ENCODE data around the gene BCL2. TPM values are rescaled to one million over a fixed set of nuclear protein-coding genes. Genes with fewer than 3 reads are reported as not detected.

The BCL2 gene
- total RNA-seq, 1 experiment from 2014 or later = 2.6 TPM

DNA sequence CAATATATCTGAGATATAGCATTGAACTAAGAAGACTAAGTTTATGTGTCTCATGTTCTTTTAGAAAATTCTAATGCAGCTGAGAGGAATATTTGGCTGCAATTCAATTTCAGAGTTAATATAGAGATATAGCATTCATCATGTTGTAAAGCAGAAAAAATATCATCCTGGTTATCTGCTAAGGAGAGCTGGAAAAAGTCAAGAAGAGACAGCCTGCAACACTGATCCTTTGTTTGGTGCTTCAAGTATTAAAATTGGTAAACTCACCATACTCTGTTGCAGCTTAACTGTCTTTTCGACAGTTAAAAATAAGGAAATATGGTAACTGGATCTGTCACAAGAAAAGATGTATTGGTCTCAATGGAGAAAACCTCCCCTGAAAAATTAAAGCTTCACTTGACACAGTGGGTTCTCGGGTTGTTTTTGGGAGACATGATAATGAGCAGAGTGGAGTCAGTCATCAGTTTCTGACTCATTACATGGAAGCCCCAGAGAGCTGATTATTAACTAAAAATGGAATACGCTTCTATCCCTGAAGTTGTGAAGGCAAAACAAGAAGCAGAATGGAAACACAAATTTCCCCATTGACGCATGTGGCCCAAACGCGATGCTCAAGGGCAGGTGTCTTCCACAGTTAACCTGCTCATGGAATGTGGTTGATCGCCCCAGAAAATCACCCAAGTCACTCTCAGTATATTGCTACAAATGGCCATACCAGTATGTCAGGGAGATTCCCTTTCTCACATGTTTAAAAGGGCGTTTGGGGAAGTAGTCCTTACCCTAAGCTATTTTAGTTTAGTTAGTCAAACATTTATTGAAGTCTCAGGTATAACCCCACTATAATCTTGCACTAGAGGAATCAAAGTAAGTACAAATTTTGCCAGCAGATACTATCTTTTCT is 8.2 kb downstream of the BCL2 start (continued):
- TF ChIP-seq FOXK1 (CRISPR knock-in tag; IDR thresholded peaks at IDR 0.05) (no peak), NR1H2 (CRISPR knock-in tag; IDR thresholded peaks at IDR 0.05) (no peak), ZNF416 (CRISPR knock-in tag; IDR thresholded peaks at IDR 0.05) (no peak), GABPB1 (CRISPR knock-in tag; IDR thresholded peaks at IDR 0.05) (no peak)
- TF ChIP-seq, protein P1, sequence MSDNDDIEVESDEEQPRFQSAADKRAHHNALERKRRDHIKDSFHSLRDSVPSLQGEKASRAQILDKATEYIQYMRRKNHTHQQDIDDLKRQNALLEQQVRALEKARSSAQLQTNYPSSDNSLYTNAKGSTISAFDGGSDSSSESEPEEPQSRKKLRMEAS (CRISPR knock-in tag; IDR thresholded peaks at IDR 0.05) = no peak
- TF ChIP-seq, protein P2, sequence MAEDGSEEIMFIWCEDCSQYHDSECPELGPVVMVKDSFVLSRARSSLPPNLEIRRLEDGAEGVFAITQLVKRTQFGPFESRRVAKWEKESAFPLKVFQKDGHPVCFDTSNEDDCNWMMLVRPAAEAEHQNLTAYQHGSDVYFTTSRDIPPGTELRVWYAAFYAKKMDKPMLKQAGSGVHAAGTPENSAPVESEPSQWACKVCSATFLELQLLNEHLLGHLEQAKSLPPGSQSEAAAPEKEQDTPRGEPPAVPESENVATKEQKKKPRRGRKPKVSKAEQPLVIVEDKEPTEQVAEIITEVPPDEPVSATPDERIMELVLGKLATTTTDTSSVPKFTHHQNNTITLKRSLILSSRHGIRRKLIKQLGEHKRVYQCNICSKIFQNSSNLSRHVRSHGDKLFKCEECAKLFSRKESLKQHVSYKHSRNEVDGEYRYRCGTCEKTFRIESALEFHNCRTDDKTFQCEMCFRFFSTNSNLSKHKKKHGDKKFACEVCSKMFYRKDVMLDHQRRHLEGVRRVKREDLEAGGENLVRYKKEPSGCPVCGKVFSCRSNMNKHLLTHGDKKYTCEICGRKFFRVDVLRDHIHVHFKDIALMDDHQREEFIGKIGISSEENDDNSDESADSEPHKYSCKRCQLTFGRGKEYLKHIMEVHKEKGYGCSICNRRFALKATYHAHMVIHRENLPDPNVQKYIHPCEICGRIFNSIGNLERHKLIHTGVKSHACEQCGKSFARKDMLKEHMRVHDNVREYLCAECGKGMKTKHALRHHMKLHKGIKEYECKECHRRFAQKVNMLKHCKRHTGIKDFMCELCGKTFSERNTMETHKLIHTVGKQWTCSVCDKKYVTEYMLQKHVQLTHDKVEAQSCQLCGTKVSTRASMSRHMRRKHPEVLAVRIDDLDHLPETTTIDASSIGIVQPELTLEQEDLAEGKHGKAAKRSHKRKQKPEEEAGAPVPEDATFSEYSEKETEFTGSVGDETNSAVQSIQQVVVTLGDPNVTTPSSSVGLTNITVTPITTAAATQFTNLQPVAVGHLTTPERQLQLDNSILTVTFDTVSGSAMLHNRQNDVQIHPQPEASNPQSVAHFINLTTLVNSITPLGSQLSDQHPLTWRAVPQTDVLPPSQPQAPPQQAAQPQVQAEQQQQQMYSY (CRISPR knock-in tag; IDR thresholded peaks at IDR 0.05) = no peak

GRCh38 chr18:63309422-63309821 is 10.1 kb downstream of the BCL2 start:
- CTCF ChIA-PET = no interaction called here
- H3K27me3 Mint-ChIP-seq (ENCODE audit: low read depth) = no peaks in the 10 kb centered on the region; the same call in 1 of the 2 replicates
- H3K27ac Mint-ChIP-seq = no peak overlapping the region
- H3K4me1 Mint-ChIP-seq = no peaks in the 10 kb centered on the region
- no peaks in the 10 kb centered on the region for H3K9me3 Mint-ChIP-seq
- POLR2A ChIA-PET = no interaction called here
- DNase-seq (ENCODE audit: low spot score) (no peak), ATAC-seq (no peak)
- H3K36me3 Mint-ChIP-seq = no peaks in the 10 kb centered on the region
- no peak overlapping the region for H3K4me3 Mint-ChIP-seq
- TF ChIP-seq USF1 (CRISPR knock-in tag; IDR thresholded peaks at IDR 0.05) (no peak), NFATC4 (CRISPR knock-in tag; IDR thresholded peaks at IDR 0.05) (no peak), TP53 (CRISPR knock-in tag; IDR thresholded peaks at IDR 0.05) (no peak), E2F1 (CRISPR knock-in tag; IDR thresholded peaks at IDR 0.05) (no peak), GTF2I (CRISPR knock-in tag; conservative IDR thresholded peaks at IDR 0.05) (no peak), ZBTB21 (CRISPR knock-in tag; IDR thresholded peaks at IDR 0.05; ENCODE audit: borderline replicate concordance) (no peak), ZSCAN18 (CRISPR knock-in tag; IDR thresholded peaks at IDR 0.05) (no peak), ZNF121 (CRISPR knock-in tag; IDR thresholded peaks at IDR 0.05) (no peak)
- TF ChIP-seq, protein P3, sequence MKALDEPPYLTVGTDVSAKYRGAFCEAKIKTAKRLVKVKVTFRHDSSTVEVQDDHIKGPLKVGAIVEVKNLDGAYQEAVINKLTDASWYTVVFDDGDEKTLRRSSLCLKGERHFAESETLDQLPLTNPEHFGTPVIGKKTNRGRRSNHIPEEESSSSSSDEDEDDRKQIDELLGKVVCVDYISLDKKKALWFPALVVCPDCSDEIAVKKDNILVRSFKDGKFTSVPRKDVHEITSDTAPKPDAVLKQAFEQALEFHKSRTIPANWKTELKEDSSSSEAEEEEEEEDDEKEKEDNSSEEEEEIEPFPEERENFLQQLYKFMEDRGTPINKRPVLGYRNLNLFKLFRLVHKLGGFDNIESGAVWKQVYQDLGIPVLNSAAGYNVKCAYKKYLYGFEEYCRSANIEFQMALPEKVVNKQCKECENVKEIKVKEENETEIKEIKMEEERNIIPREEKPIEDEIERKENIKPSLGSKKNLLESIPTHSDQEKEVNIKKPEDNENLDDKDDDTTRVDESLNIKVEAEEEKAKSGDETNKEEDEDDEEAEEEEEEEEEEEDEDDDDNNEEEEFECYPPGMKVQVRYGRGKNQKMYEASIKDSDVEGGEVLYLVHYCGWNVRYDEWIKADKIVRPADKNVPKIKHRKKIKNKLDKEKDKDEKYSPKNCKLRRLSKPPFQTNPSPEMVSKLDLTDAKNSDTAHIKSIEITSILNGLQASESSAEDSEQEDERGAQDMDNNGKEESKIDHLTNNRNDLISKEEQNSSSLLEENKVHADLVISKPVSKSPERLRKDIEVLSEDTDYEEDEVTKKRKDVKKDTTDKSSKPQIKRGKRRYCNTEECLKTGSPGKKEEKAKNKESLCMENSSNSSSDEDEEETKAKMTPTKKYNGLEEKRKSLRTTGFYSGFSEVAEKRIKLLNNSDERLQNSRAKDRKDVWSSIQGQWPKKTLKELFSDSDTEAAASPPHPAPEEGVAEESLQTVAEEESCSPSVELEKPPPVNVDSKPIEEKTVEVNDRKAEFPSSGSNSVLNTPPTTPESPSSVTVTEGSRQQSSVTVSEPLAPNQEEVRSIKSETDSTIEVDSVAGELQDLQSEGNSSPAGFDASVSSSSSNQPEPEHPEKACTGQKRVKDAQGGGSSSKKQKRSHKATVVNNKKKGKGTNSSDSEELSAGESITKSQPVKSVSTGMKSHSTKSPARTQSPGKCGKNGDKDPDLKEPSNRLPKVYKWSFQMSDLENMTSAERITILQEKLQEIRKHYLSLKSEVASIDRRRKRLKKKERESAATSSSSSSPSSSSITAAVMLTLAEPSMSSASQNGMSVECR (CRISPR knock-in tag; IDR thresholded peaks at IDR 0.05; ENCODE audit: borderline replicate concordance) = no peak
- TF ChIP-seq, protein P2 (CRISPR knock-in tag; IDR thresholded peaks at IDR 0.05) = no peak
- TF ChIP-seq, protein P4, sequence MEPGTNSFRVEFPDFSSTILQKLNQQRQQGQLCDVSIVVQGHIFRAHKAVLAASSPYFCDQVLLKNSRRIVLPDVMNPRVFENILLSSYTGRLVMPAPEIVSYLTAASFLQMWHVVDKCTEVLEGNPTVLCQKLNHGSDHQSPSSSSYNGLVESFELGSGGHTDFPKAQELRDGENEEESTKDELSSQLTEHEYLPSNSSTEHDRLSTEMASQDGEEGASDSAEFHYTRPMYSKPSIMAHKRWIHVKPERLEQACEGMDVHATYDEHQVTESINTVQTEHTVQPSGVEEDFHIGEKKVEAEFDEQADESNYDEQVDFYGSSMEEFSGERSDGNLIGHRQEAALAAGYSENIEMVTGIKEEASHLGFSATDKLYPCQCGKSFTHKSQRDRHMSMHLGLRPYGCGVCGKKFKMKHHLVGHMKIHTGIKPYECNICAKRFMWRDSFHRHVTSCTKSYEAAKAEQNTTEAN (CRISPR knock-in tag; IDR thresholded peaks at IDR 0.05) = no peak
